Measurements from ENCODE around the gene CD320.
A peak's percentile ranks its signal among the peaks of the same experiment; 100 is the strongest.
"Not testable (repeated sequence)": the region's sequence is repeated elsewhere in the genome, so short reads cannot be mapped to it uniquely, and the experiment has no call there.

CD320 gene

GRCh38 chr19:8352134-8352827 is 44.1 kb upstream of the CD320 start (continued):
- TF ChIP-seq, protein P1, sequence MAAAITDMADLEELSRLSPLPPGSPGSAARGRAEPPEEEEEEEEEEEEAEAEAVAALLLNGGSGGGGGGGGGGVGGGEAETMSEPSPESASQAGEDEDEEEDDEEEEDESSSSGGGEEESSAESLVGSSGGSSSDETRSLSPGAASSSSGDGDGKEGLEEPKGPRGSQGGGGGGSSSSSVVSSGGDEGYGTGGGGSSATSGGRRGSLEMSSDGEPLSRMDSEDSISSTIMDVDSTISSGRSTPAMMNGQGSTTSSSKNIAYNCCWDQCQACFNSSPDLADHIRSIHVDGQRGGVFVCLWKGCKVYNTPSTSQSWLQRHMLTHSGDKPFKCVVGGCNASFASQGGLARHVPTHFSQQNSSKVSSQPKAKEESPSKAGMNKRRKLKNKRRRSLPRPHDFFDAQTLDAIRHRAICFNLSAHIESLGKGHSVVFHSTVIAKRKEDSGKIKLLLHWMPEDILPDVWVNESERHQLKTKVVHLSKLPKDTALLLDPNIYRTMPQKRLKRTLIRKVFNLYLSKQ (tag by site-specific recombination; IDR thresholded peaks at IDR 0.05; ENCODE audit: borderline replicate concordance) = no peak

DNA sequence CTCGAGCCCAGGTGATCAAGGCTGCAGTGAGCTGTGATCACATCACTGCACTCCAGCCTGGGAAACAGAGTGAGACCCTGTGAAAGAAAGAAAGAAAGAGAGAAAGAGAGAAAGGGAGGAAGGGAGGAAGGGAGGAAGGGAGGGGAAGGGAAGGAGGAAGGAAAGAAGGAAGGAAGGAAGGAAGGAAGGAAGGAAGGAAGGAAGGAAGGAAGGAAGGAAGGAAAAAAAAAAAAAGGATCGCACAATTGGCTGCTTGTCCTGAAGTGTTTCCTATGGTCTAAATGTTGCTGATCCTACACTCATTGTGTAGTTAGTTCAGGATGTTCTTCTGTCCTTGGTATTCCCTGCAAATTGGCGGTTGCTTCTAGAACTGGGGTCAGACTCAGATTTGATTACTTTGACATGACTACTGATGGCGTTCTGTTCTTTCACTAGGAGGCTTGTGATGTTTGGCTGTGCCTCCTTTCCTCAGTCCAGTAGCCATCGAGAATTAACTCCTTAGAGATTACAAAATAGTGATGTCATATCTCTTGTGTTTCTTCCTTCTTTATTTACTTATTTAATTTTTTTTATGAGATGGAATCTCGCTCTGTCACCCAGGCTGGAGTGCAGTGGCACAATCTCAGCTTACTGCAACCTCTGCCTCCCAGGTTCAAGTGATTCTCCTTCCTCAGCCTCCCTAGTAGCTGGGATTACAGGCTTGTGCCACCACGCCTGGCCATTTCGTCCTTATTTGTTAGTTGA is 41.6 kb upstream of the CD320 start:
- CTCF ChIA-PET = interaction anchor here (0.8 kb wide), 1 partner anchor 80 kb away, joined by 3 read pairs; no protein-coding TSS in a partner anchor
- not testable (repeated sequence) for H3K36me3 ChIP-seq (ENCODE audit: control insufficient read depth in 2 of 2, insufficient read depth in 1 of 2, low read length in 2 of 2); H3K9me3 ChIP-seq (ENCODE audit: control insufficient read depth, insufficient read depth, low read depth, low read length); H3K27ac ChIP-seq (ENCODE audit: extremely low read depth, low read depth, low read length); H3K4me3 ChIP-seq (ENCODE audit: low read depth, low read length); H3K4me1 ChIP-seq (ENCODE audit: control insufficient read depth, insufficient read depth, low read length)
- TF ChIP-seq ZBTB17 (tag by site-specific recombination; IDR thresholded peaks at IDR 0.05) (peak; percentile 63), OSR2 (tag by site-specific recombination; IDR thresholded peaks at IDR 0.05) (peak; percentile 41; the same call in 1 of the 2 replicates), ZNF366 (tag by site-specific recombination; conservative IDR thresholded peaks at IDR 0.05) (peak; percentile 97), ZNF664 (tag by site-specific recombination; IDR thresholded peaks at IDR 0.05) (peak; percentile 89), ZNF629 (tag by site-specific recombination; IDR thresholded peaks at IDR 0.05) (peak; percentile 50; the same call in 1 of the 2 replicates)
- TF ChIP-seq, protein P2, sequence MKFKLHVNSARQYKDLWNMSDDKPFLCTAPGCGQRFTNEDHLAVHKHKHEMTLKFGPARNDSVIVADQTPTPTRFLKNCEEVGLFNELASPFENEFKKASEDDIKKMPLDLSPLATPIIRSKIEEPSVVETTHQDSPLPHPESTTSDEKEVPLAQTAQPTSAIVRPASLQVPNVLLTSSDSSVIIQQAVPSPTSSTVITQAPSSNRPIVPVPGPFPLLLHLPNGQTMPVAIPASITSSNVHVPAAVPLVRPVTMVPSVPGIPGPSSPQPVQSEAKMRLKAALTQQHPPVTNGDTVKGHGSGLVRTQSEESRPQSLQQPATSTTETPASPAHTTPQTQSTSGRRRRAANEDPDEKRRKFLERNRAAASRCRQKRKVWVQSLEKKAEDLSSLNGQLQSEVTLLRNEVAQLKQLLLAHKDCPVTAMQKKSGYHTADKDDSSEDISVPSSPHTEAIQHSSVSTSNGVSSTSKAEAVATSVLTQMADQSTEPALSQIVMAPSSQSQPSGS (tag by site-specific recombination; IDR thresholded peaks at IDR 0.05; ENCODE audit: low read depth) = peak; percentile 90
- POLR2A ChIA-PET = interaction anchor here (0.7 to 1.7 kb wide), 2 partner anchors 160 to 164 kb away, joined by 4 read pairs; partner anchors contain the start of gene ZNF414

DNA sequence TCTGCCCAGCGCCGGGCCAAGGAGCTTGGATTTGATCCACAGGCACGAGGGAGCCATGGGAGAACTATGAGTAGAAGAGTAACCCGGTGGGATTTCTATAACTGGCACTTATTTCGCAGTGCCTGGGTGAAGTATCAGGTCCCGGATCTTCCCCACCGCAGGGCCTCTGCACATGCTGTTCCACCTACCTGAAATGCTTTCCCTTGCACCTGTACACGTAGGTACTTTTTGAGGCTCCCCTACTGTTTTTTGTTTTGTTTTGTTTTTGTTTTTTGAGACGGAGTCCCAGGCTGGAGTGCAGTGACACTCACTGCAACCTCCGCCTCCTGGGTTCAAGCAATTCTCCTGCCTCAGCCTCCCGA is 35.3 kb upstream of the CD320 start:
- ChIA-PET CTCF (interaction anchor here (0.6 to 1.8 kb wide), 4 partner anchors 10 to 207 kb away, joined by 3 to 11 read pairs (median 4); no protein-coding TSS in a partner anchor), POLR2A (interaction anchor here (1.2 kb wide), 1 partner anchor 70 kb away, joined by 3 read pairs; the partner anchor contains the start of gene MARCHF2)
- no peak overlapping the region for H3K4me3 ChIP-seq (ENCODE audit: low read depth, low read length)
- no peaks in the 10 kb centered on the region for H3K9me3 ChIP-seq (ENCODE audit: control insufficient read depth, insufficient read depth, low read depth, low read length)
- H3K36me3 ChIP-seq (ENCODE audit: control insufficient read depth in 2 of 2, insufficient read depth in 1 of 2, low read length in 2 of 2) = no peaks in the 10 kb centered on the region
- H3K27ac ChIP-seq (ENCODE audit: extremely low read depth, low read depth, low read length) = no peak overlapping the region
- TF ChIP-seq, protein P3, sequence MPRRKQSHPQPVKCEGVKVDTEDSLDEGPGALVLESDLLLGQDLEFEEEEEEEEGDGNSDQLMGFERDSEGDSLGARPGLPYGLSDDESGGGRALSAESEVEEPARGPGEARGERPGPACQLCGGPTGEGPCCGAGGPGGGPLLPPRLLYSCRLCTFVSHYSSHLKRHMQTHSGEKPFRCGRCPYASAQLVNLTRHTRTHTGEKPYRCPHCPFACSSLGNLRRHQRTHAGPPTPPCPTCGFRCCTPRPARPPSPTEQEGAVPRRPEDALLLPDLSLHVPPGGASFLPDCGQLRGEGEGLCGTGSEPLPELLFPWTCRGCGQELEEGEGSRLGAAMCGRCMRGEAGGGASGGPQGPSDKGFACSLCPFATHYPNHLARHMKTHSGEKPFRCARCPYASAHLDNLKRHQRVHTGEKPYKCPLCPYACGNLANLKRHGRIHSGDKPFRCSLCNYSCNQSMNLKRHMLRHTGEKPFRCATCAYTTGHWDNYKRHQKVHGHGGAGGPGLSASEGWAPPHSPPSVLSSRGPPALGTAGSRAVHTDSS (tag by site-specific recombination; IDR thresholded peaks at IDR 0.05) = no peak
- TF ChIP-seq ZNF623 (tag by site-specific recombination; IDR thresholded peaks at IDR 0.05) = peak; percentile 92
- H3K4me1 ChIP-seq (ENCODE audit: control insufficient read depth, insufficient read depth, low read length) = no peaks in the 10 kb centered on the region

GRCh38 chr19:8342684-8343482 is 34.7 kb upstream of the CD320 start, which contains the start of gene KANK3:
TSS of gene KANK3 (minus strand) at chr19:8343262. CDS start at chr19:8337828, 5,434 bp downstream.
- Histone ChIP-seq H3K36me3 (ENCODE audit: control insufficient read depth in 2 of 2, insufficient read depth in 1 of 2, low read length in 2 of 2) (no peaks in the 10 kb centered on the region), H3K4me3 (ENCODE audit: low read depth, low read length) (peak within 1 kb of the TSS; percentile 33), H3K9me3 (ENCODE audit: control insufficient read depth, insufficient read depth, low read depth, low read length) (no peaks in the 10 kb centered on the region), H3K4me1 (ENCODE audit: control insufficient read depth, insufficient read depth, low read length) (no peaks in the 10 kb centered on the region), H3K27ac (ENCODE audit: extremely low read depth, low read depth, low read length) (no peak within 1 kb of the TSS)
- ChIA-PET POLR2A (interaction anchor here (1.2 kb wide), 1 partner anchor 70 kb away, joined by 3 read pairs; the partner anchor contains the start of gene MARCHF2), CTCF (interaction anchor here (0.6 to 1.2 kb wide), 3 partner anchors 11 to 241 kb away, joined by 3 to 4 read pairs (median 3); no protein-coding TSS in a partner anchor)
- TF ChIP-seq REPIN1 (tag by site-specific recombination; IDR thresholded peaks at IDR 0.05; ENCODE audit: low read depth) (no peak), SP2 (tag by site-specific recombination; IDR thresholded peaks at IDR 0.05) (peak; percentile 96), ZNF777 (tag by site-specific recombination; IDR thresholded peaks at IDR 0.05; ENCODE audit: borderline replicate concordance) (peak; percentile 91; the same call in 1 of the 2 replicates), ZBTB11 (tag by site-specific recombination; conservative IDR thresholded peaks at IDR 0.05; ENCODE audit: low read depth) (no peak), ZBTB20 (tag by site-specific recombination; IDR thresholded peaks at IDR 0.05) (no peak), PRDM1 (tag by site-specific recombination; IDR thresholded peaks at IDR 0.05) (no peak)
- TF ChIP-seq, protein P4, sequence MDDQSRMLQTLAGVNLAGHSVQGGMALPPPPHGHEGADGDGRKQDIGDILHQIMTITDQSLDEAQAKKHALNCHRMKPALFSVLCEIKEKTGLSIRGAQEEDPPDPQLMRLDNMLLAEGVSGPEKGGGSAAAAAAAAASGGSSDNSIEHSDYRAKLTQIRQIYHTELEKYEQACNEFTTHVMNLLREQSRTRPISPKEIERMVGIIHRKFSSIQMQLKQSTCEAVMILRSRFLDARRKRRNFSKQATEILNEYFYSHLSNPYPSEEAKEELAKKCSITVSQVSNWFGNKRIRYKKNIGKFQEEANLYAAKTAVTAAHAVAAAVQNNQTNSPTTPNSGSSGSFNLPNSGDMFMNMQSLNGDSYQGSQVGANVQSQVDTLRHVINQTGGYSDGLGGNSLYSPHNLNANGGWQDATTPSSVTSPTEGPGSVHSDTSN (CRISPR knock-in tag; IDR thresholded peaks at IDR 0.05) = peak; percentile 95
